Measurements from ENCODE around the gene RCN2. TPM values are rescaled to one million over a fixed set of nuclear protein-coding genes. Genes with fewer than 3 reads are reported as not detected.

The RCN2 gene
- total and polyA plus RNA-seq, 9 donors: 51.2 to 131 (median 105) TPM

- DNase-seq: no peak
- whole genome bisulfite sequencing (ENCODE audit: insufficient coverage): 92% methylated on average over 2 of the region's 6 CpGs
- Histone ChIP-seq H3K9me3 (replicated peaks; ENCODE audit: control insufficient read depth, low read depth, low read length) (no peaks in the 10 kb centered on the region), H3K4me1 (ENCODE audit: control insufficient read depth, insufficient read depth, low read length) (peaks cover 34% of the 10 kb centered on the region), H3K27ac (ENCODE audit: low read length) (no peak overlapping the region), H3K4me3 (ENCODE audit: low read length) (no peak overlapping the region), H3K36me3 (ENCODE audit: control insufficient read depth, insufficient read depth, low read length) (no peaks in the 10 kb centered on the region), H3K27me3 (ENCODE audit: control insufficient read depth, insufficient read depth, low read length) (no peaks in the 10 kb centered on the region)
Measured at GRCh38 chr15:76993114-76993725, 61.7 kb downstream of the RCN2 start.

GRCh38 chr15:76994001-76994400 lies 62.5 kb downstream of the RCN2 start:
- no peak overlapping the region for H3K27ac ChIP-seq (ENCODE audit: low read length)
- DNase-seq: no peak

DNA sequence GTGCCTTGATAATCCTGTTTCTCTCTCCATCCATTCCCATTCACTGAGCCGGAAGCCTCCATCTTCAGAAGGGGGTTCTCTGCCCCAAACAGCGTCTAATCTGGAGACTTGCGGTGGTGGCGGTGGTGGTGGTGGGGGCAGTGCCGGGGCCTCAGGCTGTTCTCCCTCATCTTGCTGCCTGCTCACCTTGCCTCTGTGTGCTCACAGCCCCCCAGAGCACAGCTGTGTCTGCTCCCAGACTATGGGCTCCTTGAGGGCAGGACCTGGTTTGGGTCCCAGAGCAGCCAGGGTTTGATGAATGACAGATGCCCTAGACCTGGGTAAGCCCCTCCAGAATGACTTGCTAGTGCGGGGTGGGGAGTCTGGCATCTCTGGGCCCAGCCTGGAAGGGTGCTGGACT lies 62.9 kb downstream of the RCN2 start:
- Histone ChIP-seq H3K27ac (ENCODE audit: low read length) (peak overlapping the region; percentile 69), H3K4me1 (ENCODE audit: control insufficient read depth, insufficient read depth, low read length) (peaks cover 22% of the 10 kb centered on the region), H3K27me3 (ENCODE audit: control insufficient read depth, insufficient read depth, low read length) (no peaks in the 10 kb centered on the region), H3K4me3 (ENCODE audit: low read length) (no peak overlapping the region), H3K36me3 (ENCODE audit: control insufficient read depth, insufficient read depth, low read length) (no peaks in the 10 kb centered on the region), H3K9me3 (replicated peaks; ENCODE audit: control insufficient read depth, low read depth, low read length) (no peaks in the 10 kb centered on the region)
- WGBS (ENCODE audit: insufficient coverage): 91% methylated on average over 5 of the region's 6 CpGs
- no peak for DNase-seq

More at GRCh38 chr15:76994001-76994400, 62.5 kb downstream of the RCN2 start:
- H3K36me3 ChIP-seq (ENCODE audit: control insufficient read depth, insufficient read depth, low read length): no peaks in the 10 kb centered on the region
- WGBS (ENCODE audit: insufficient coverage): 86% methylated on average over 7 of the region's 8 CpGs
- no peaks in the 10 kb centered on the region for H3K9me3 ChIP-seq (replicated peaks; ENCODE audit: control insufficient read depth, low read depth, low read length)
- peaks cover 27% of the 10 kb centered on the region for H3K4me1 ChIP-seq (ENCODE audit: control insufficient read depth, insufficient read depth, low read length)
- H3K4me3 ChIP-seq (ENCODE audit: low read length): no peak overlapping the region
- no peaks in the 10 kb centered on the region for H3K27me3 ChIP-seq (ENCODE audit: control insufficient read depth, insufficient read depth, low read length)

DNA sequence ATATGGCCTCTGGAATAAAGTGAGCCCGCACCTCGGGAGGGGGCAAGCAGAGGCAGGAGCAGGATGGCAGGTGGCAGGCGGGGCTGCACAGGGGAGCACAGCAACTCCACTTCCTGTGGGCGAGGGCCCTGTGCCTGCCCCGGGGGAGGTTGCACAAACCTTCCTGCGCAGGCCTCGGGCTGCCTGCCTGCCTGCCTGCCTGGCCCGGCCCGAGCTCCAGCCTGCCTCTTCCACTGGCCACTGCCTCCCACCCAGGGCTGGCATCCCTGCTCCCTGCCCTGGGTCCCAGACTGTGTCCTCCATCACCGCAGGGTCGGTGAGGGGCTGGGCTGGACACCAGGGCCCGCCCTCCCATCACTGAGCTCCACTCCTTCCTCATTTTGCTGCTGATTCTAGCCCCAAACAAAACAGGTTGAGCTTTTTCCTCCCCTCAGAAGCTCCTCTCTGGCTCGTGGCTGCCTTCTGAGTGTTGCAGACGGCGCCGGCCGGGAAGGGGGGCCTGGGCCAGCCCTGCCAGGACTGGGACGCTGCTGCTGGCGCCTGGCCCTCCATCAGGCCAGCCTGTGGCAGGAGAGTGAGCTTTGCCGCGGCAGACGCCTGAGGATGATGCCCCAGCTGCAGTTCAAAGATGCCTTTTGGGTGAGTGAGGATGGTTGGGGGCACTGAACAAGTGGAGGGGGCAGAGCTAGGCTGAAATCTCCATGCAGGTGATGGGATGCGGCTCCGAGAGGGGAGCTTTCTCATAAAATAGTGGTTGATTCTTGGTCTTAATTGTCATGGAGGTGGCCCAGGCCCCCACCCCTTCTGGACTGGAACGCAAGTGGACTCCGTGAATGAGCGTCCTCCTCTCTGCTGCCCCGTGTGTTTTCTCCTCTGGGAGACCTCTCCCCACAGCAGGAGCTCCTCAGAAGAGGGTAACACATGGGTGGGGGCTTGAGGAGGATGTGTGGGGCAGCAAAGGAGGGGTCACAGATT lies 63.7 kb downstream of the RCN2 start, which contains the start of gene PSTPIP1:
Gene PSTPIP1, plus strand, starts transcription at position 156 of the 975 bp plus-strand sequence. Its CDS starts 448 bp downstream, at position 604.
- H3K4me3 ChIP-seq (ENCODE audit: low read length): peak within 1 kb of the TSS; percentile 28
- H3K27ac ChIP-seq (ENCODE audit: low read length): peak within 1 kb of the TSS; percentile 69
- peaks cover 22% of the 10 kb centered on the region for H3K4me1 ChIP-seq (ENCODE audit: control insufficient read depth, insufficient read depth, low read length)
- 24% methylated on average over 21 of the region's 28 CpGs for WGBS (ENCODE audit: insufficient coverage)
- peak; percentile 78 for DNase-seq
- H3K9me3 ChIP-seq (replicated peaks; ENCODE audit: control insufficient read depth, low read depth, low read length): no peaks in the 10 kb centered on the region
- H3K27me3 ChIP-seq (ENCODE audit: control insufficient read depth, insufficient read depth, low read length): no peaks in the 10 kb centered on the region
- no peaks in the 10 kb centered on the region for H3K36me3 ChIP-seq (ENCODE audit: control insufficient read depth, insufficient read depth, low read length)

GRCh38 chr15:76996076-76996525 lies 64.6 kb downstream of the RCN2 start:
- Histone ChIP-seq H3K9me3 (replicated peaks; ENCODE audit: control insufficient read depth, low read depth, low read length) (no peaks in the 10 kb centered on the region), H3K36me3 (ENCODE audit: control insufficient read depth, insufficient read depth, low read length) (no peaks in the 10 kb centered on the region), H3K27ac (ENCODE audit: low read length) (peak overlapping the region; percentile 69), H3K4me3 (ENCODE audit: low read length) (peak overlapping the region; percentile 28), H3K27me3 (ENCODE audit: control insufficient read depth, insufficient read depth, low read length) (no peaks in the 10 kb centered on the region), H3K4me1 (ENCODE audit: control insufficient read depth, insufficient read depth, low read length) (peaks cover 22% of the 10 kb centered on the region)
- DNase-seq: peak; percentile 32
- WGBS (ENCODE audit: insufficient coverage): 0% methylated on average over 5 of the region's 9 CpGs

- H3K4me3 ChIP-seq (ENCODE audit: low read length): peak overlapping the region; percentile 4
- H3K27me3 ChIP-seq (ENCODE audit: control insufficient read depth, insufficient read depth, low read length): no peaks in the 10 kb centered on the region
- no peaks in the 10 kb centered on the region for H3K9me3 ChIP-seq (replicated peaks; ENCODE audit: control insufficient read depth, low read depth, low read length)
- peak; percentile 81 for DNase-seq
- WGBS (ENCODE audit: insufficient coverage): 64% methylated on average over 10 of the region's 14 CpGs
- H3K27ac ChIP-seq (ENCODE audit: low read length): no peak overlapping the region
- H3K4me1 ChIP-seq (ENCODE audit: control insufficient read depth, insufficient read depth, low read length): peaks cover 22% of the 10 kb centered on the region
- no peaks in the 10 kb centered on the region for H3K36me3 ChIP-seq (ENCODE audit: control insufficient read depth, insufficient read depth, low read length)
Measured at GRCh38 chr15:76996526-76997401, 65.2 kb downstream of the RCN2 start.

DNA sequence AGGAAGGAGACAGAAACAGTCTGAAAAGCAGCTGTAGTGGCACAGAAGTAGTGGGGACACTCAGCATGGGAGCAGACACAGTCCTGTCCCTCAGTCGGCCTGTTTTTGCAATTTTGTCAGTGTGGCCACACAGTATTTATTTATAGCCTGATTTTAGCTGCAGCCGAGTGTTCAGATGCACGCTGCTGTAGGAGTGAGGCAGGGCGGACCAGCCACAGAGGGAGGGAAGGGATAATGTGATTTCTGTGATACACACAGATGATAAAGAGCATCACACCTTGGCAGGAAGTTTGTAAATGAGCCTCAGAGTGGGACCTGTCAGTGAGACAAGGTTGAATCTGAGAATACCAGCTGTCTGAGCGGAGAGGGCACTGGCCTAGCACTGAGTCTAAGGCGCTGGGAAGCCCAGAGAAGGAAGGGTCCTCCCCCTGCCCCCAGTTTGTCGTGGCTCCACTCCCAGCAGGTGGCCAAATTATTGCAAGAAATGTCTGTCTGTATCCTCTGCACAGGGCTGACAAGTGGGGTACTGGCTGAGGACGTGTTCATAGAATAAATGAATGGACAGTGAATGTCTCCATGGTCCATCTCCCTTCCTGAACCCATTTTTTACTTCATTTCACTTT lies 67.2 kb downstream of the RCN2 start:
- Histone ChIP-seq H3K9me3 (replicated peaks; ENCODE audit: control insufficient read depth, low read depth, low read length) (no peaks in the 10 kb centered on the region), H3K27ac (ENCODE audit: low read length) (no peak overlapping the region), H3K36me3 (ENCODE audit: control insufficient read depth, insufficient read depth, low read length) (no peaks in the 10 kb centered on the region), H3K4me1 (ENCODE audit: control insufficient read depth, insufficient read depth, low read length) (peaks cover 26% of the 10 kb centered on the region), H3K27me3 (ENCODE audit: control insufficient read depth, insufficient read depth, low read length) (no peaks in the 10 kb centered on the region), H3K4me3 (ENCODE audit: low read length) (no peak overlapping the region)
- no peak for DNase-seq
- WGBS (ENCODE audit: insufficient coverage): 59% methylated on average over 6 of the region's 8 CpGs

DNA sequence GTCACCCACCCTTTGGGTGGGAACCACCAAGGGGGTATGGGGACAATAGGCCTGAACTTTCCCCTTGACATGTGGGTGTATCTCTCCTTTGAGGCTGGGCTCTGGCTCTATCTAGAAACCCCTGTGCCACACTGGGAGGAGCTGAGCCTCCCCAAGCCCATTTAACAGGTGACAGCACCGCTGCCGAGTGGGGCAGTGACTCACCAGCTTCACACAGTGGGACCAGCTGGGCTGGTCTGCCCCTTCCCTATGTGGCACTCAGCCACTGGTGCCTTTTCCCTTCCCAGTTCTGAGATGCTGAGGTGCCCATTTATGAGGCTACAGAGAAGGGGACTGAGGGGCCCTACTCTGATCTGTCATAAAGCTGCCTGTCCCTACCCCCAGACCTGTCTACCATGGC lies 68.4 kb downstream of the RCN2 start:
- Histone ChIP-seq H3K36me3 (ENCODE audit: control insufficient read depth, insufficient read depth, low read length) (no peaks in the 10 kb centered on the region), H3K4me1 (ENCODE audit: control insufficient read depth, insufficient read depth, low read length) (peaks cover 21% of the 10 kb centered on the region), H3K27ac (ENCODE audit: low read length) (no peak overlapping the region), H3K4me3 (ENCODE audit: low read length) (no peak overlapping the region), H3K9me3 (replicated peaks; ENCODE audit: control insufficient read depth, low read depth, low read length) (no peaks in the 10 kb centered on the region), H3K27me3 (ENCODE audit: control insufficient read depth, insufficient read depth, low read length) (no peaks in the 10 kb centered on the region)
- 88% methylated on average over 2 of the region's 2 CpGs for WGBS (ENCODE audit: insufficient coverage)
- no peak for DNase-seq

DNA sequence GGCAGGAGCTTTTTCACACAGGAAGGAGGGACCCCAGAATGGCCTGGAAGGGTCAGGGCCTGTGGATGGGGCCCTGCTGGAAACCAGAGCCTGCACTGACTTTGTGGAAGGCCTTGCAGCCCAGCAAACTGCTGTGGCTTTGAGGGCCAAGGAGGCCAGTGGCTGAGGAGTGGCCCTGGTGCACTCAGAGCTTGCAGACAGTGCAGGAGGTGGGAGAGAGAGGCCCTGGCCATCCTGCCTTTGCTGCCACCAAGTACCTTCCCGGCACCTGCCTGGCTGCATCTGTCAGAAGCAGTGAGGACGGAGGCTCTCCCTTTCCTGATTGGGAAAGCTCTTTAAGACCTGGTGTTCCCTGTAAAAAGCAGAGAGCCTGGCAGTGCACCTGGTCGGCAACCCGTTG lies 69.8 kb downstream of the RCN2 start:
- no peaks in the 10 kb centered on the region for H3K27me3 ChIP-seq (ENCODE audit: control insufficient read depth, insufficient read depth, low read length)
- peaks cover 9% of the 10 kb centered on the region for H3K4me1 ChIP-seq (ENCODE audit: control insufficient read depth, insufficient read depth, low read length)
- WGBS (ENCODE audit: insufficient coverage): 68% methylated on average over 4 of the region's 4 CpGs
- no peaks in the 10 kb centered on the region for H3K36me3 ChIP-seq (ENCODE audit: control insufficient read depth, insufficient read depth, low read length)
- no peaks in the 10 kb centered on the region for H3K9me3 ChIP-seq (replicated peaks; ENCODE audit: control insufficient read depth, low read depth, low read length)
- H3K4me3 ChIP-seq (ENCODE audit: low read length): no peak overlapping the region
- no peak for DNase-seq
- no peak overlapping the region for H3K27ac ChIP-seq (ENCODE audit: low read length)
